ENCODE results near the gene HYAL4.
"Not testable (repeated sequence)": the region's sequence is repeated elsewhere in the genome, so short reads cannot be mapped to it uniquely, and the experiment has no call there.

Gene HYAL4

DNA sequence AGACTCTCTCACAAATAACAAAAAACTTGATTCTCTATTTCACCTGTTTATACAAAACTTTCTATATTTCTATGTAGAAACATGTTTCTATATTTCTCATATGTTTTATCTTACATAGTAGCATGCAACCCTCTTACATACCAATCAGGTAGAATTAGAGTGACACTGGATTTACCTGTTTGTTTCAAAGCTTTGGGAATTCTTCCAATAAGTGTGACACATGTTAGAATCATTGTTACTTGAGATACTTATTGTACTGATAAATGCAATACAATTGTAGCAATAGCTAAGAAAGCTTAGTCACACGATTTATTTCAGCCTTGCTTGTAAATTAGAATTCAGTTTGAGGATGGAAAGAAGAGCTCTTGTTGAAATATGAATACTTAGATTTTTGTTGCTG lies 4.9 kb downstream of the HYAL4 start:
- DNase-seq = no peak

DNA sequence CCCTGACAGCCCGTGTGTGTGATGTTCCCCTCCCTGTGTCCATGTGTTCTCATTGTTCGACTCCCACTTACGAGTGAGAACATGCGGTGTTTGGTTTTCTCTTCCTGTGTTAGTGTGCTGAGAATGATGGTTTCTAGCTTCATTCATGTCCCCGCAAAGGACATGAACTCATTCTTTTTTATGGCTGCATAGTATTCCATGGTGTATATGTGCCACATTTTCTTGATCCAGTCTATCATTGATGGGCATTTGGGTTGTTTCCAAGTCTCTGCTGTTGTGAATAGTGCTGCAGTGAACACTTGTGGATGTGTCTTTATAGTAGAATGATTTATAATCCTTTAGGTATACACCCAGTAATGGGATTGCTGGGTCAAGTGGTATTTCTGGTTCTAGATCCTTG lies 6.4 kb downstream of the HYAL4 start:
- not testable (repeated sequence) for DNase-seq

DNA sequence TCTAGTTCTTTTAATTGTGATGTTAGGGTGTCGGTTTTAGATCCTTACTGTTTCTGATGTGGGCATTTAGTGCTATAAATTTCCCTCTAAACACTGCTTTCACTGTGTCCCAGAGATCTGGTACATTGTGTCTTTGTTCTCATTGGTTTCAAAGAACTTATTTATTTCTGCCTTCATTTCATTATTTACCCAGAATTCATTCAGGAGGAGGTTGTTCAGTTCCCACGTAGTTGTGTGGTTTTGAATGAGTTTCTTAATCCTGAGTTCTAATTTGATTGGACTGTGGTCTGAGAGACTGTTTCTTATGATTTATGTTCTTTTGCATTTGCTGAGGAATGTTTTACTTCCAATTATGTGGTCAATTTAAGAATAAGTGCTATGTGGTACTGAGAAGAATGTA lies 9.3 kb downstream of the HYAL4 start:
- not testable (repeated sequence) for DNase-seq

DNA sequence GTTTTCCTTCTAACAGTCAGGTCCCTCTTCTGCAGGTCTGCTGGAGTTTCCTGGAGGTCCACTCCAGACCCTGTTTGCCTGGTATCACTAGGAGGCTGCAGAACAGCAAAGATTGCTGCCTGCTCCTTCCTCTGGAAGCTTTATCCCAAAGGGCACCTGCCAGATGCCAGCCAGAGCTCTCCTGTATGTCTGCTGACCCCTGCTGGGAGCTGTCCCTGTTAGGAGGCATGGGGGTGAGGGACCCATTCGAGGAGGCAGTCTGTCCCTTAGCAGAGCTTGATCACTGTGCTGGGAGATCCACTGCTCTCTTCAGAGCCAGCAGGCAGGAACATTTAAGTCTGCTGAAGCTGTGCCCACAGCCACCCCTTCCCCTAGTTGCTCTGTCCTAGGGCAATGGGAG lies 11.5 kb downstream of the HYAL4 start:
- not testable (repeated sequence) for DNase-seq

DNA sequence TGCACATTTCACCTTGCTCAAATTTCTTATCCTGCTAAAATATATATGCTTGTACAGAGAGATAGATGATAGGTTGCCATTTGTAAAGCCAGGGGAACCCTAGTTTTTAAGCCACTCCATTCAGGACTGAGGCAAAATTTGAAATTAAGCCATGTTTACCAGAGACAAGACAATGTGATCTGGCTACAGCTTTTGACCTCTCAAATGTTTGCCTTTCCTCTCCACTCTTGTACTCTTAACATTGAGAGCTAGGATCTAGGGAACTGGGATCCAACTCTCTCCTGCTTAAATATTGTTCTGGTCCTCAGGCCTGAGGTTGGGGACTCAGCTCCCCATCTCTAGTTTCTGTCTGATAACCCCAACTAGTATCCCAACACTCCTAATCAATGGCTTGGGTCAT lies 15.9 kb downstream of the HYAL4 start:
- DNase-seq = no peak

DNA sequence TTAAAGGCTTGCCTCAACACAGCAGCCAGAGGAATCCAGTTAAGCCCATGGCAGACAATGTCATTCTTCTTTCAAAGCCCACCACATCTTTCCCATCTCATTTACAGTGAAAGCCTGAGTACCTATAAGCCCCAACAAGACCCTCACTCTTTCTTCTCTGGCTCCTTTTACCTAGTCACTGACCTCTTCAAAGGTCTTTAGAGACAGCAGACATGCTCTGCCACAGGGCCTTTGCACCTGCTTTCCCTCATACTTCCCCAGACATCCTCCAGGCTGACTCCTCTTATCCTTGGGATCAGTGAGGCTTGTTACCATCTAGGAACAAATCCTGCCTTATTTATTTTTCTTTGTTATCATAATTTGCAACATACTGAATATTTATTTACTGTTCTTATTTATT lies 17.8 kb downstream of the HYAL4 start:
- no peak for DNase-seq

DNA sequence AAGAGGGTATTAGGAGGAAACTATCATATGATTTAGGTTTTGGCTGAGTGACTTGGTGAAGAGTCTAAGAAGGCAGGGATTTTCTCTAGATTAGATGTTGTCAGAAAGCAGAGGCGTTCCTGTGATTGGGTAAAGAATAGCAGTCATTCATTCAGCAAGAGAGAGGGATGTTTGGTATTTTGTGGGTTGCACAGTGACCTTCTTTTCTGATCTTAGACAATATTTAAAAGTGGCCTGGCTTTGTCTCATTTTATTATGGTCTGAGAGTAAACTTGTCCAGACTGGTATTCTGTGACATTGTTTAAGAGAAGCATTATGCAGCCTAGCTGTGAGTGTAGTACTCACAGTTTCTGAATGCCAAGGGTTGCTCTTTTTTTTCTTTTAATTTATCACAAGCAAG lies 18.5 kb downstream of the HYAL4 start:
- no peak for DNase-seq

DNA sequence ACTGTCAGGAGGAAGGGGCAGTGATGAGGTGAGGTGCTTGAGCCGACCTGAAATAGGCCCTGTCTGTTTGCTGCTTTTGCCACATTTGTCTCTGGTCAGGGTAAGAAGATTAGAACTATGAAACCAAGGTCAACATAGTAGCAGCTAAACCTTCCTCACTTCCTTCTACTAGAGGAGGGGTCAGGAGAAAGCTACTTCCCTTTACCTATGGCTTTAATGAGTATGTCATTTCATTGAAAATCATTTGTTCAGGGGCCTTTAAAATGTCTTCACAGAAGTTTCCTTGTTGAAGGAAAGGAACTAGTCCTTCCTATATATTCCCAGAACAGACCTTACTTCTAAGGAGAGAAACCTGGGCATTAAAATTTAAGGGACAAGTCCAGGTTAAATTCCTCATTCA lies 19.0 kb downstream of the HYAL4 start:
- no peak for DNase-seq

DNA sequence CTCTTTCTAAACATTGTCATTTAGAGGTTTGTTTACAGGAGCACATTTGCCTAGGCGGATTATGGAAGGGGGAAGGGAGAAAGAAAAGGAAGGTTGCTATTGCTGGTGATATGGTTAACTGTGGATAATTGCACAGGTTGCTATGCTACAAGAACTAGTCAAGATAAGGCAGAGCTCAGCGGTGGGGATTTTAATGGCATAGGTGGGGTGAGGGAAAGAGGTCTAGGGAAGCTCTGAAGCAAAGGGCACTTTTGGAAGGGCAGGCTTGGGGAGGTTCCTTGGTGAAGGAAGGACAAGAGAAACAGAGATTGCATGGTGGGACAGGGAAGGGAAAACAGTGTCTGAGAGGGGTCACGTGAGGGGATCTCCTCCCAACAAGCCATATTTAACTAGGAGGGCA lies 19.5 kb downstream of the HYAL4 start:
- no peak for DNase-seq

DNA sequence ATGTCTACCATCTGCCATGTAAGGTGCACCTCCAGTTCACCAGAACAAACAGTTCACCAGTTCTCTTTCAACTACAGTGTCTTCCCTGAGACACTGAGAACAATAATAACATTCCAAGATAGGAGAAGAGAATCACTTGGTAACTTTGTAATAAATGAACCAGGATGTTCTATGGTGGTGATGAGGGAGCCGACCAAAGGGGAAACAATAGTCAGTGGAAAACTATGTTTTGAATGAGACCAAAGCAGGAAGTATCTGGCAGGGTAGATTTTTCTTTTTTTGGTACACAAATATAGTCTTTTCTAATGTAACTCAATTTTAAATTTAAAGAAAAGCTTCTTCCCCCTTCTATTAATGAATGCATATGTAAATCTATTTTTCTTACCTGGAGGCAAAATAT lies 20.0 kb downstream of the HYAL4 start:
- DNase-seq = no peak

DNA sequence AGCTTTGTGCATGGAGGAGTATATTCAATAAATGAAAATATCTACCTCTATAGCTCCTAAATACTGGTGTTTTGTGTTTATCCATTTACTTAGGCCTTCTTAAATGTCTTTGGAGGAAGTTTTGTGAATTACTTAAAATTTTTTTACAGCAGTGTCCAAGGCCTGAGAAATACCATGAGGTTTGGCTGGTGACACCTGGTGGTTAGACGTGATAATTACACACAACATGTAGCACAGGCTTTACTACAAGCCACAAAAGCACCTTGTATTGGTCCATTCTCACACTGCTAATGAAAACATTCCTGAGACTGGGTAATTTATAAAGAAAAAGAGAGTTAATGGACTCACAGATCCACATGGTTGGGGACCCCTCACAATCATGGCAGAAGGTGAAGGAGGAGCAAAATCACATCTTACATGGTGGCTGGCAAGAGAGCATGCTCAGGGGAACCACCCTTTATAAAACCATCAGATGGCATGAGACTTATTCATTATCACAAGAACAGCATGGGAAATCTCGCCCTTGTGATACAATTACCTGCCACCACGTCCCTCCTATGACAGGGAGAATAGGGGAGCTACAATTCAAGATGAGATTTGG lies 20.6 kb downstream of the HYAL4 start:
- peak; percentile 57 for DNase-seq

DNA sequence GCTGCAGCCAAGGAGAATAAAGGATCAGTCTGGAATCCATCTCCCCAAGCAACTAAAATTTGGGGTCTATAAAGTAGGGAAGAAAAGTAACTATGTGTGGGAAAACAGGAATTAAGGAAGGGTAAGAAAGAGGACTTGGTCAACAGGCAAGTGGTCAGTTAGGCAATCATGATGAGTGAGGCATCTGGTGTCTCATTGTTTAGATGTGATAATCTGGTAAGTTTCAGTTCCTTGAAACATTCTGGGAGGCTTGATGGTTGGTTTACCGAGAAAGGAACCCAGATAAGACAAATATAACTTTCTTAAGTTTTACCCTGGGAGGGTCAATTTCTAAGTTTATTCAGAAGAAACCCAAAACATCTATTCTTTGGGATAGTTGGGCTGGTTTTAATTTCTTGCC lies 22.3 kb downstream of the HYAL4 start:
- DNase-seq = no peak

DNA sequence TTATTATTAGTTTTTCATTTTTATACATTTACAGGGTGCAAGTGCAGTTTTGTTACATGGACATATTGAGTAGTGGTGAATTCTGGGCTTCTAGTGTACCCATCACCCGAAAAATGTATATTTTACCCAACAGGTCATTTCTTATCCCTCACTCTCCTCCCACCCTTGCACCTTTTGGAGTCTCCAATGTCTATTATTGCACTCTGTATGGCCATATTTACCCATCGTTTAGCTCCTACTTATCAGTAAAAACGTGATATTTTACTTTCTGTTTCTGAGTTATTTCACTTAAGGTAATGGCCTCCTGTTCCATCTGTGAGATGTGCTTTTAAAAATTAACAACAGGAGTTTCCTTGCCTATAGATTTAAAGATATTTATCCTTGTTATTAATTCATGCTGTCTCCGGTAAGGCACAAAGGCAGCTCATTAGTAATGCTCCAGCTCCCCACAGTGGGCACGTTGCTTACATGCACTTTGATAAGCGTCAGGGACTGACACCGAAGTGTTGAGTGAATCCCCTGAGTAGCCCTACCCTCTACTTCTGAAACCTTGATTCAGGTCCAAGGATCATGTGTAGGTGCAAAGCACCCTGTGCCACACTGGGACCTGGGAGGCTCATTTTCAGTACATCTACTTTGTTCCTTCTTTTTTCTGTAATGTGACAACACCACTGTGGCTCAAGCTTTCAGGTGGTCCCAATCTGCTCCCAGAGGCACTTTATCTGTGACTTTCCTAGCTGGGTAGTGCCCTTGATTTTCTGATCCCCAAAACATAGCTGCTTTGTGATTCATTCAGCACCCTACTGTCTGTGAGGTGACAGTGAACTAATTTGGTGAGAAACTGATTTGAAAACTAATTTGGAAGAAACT lies 27.3 kb downstream of the HYAL4 start:
- peak; percentile 31 for DNase-seq

DNA sequence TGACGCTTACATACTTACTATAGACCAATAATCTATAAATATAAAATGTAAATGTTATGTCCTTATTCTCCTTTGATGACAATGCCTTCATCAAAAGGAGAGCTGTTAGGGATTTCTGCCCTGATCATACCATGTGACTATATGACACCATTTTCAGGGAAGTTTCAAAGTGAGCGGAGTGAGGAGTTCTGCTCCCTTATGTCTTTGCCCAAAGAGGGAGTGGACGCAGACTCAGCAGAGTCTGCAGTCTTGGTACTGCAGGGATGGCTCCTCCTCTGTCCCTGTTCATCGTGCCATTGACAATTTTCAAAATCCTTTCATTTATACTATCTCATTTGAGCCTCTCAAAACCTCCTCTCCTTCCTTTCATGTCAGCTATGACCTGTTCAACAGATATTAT lies 27.9 kb downstream of the HYAL4 start:
- DNase-seq = no peak

DNA sequence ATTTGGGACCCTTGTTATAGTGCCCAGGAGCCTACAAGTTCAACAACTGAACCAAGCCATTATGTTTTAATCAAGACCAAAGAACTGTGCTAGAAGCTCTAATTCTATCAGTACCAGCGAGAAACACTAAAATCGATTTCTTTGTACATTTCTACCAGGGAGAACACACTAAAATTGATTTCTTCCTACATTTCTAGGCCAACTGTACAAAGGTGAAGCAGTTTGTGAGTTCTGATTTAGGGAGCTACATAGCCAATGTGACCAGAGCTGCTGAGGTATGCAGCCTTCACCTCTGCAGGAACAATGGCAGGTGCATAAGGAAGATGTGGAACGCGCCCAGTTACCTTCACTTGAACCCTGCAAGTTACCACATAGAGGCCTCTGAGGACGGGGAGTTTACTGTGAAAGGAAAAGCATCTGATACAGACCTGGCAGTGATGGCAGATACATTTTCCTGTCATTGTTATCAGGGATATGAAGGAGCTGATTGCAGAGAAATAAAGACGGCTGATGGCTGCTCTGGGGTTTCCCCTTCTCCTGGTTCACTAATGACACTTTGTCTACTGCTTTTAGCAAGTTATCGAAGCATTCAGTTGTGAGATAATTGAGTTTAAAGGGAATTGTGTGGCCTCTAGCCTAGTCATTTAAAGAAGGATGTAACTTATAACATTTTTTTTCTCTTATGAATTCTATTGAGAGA lies 31.7 kb downstream of the HYAL4 start:
- no peak for DNase-seq

DNA sequence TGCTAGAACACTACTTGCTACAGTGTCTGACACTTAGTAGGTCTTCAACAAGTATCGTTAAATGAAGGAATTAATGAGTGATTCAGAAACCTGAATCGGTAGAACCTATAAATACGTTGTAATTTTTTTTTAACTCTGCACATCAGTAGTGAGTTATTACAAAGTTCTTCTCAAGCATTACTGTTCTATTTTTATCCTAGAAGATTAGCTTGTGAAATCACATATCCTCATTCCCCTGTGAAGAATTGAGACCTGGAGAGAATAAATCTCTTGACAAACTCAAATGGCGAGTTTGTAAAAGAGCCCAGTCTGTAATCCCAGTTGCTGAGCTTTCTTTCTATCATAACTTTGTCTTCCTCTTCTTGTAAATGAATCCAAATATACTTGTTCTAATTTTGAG lies 34.7 kb downstream of the HYAL4 start:
- no peak for DNase-seq

DNA sequence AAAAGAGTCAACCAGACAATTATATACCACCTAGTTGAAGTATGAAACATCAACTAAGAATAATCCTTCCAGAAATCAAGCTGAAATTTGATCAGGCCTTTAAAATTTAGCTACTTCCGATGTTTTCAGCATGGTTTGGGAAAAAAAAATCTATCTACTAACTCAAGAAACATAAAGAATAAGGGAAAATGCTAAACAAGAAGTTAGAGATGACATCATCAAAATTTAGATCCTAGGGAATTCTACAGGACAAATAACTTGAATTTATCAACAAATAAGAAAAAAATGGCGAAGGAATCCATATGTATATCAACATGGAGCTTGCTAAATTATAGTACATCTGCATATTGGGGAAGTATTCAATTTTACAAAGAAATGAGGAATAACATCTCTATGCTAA lies 36.3 kb downstream of the HYAL4 start:
- no peak for DNase-seq

DNA sequence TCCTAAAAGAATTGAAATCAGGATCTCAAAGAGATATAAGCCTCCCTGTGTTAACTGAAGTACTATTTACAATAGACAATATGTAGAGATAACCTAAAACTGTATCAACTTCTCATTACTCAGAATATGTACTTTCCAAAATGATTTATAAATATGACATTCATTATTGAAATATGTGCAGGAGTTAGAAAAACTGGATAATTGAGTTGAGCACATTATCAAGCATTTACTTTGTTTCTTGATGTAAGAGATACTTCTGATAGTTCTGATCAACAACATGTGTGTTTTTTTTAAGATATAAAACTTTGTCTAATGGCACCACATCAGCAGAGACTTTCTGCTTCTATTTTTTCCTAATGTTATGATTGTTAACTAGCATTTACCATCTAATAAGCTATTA lies 38.2 kb downstream of the HYAL4 start:
- DNase-seq = no peak

DNA sequence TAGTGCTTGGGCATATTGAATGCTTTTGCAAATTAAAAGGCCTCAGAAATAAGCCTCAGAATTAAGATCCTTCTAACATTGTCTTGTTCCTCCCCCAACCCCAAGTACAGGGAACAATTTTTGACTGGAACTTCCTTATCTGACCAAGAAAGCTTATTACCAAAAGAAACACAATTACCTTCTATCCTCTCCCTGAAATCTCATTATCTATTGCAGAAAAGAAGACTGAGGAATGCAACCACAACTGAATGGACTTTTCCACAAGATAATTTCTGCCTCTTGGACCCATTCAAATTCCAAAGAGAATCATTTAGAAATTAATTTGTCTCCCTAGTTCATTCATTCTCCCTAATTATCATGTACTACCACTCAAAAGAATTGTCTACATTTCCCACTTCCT lies 43.2 kb downstream of the HYAL4 start:
- no peak for DNase-seq

DNA sequence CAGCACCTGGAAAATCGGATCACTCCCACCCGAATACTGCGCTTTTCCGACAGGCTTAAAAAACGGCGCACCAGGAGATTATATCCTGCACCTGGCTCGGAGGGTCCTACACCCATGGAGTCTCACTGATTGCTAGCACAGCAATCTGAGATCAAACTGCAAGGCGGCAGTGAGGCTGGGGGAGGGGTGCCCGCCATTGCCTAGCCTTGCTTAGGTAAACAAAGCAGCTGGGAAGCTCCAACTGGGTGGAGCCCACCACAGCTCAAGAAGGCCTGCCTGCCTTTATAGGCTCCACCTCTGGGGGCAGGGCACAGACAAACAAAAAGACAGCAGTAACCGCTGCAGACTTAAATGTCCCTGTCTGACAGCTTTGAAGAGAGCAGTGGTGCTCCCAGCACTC lies 49.8 kb downstream of the HYAL4 start:
- DNase-seq = not testable (repeated sequence)

DNA sequence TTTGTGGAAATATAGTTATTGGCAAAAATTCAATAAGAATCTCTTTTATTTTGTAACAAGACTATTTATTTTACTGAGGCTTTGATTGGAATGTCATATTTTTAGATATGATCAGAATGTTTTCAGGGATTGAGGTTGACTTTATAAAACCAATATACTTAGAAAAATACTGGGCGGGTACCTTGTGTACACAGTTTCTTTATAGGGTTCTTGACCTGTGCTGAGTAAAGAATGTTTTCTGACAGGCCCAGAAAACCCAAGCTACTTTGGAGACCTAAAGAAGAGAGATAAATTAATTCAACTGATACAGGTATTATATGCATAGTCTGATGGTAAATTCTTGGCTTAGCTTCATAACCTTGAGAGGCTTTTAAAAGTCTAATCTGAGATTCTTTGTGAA lies 56.1 kb downstream of the HYAL4 start:
- DNase-seq = no peak

DNA sequence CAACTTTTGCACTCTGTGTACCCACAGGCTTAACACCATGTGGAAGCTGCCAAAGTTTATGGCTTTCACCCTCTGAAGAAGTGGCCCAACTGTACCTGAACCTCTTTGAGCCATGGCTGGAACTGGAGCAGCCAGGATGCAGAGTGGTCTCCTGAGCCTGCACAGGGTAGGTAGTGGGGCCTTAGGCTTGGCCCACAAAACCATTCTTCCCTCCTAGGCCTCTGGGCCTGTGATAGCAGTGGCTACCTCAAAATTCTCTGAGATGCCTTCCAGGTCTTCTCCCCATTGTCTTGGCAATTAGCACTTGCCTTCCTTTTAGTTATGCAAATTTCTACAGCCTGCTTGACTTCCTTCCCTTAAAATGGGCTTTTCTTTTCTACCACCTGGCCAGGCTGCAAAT lies 60.7 kb downstream of the HYAL4 start:
- DNase-seq = no peak

DNA sequence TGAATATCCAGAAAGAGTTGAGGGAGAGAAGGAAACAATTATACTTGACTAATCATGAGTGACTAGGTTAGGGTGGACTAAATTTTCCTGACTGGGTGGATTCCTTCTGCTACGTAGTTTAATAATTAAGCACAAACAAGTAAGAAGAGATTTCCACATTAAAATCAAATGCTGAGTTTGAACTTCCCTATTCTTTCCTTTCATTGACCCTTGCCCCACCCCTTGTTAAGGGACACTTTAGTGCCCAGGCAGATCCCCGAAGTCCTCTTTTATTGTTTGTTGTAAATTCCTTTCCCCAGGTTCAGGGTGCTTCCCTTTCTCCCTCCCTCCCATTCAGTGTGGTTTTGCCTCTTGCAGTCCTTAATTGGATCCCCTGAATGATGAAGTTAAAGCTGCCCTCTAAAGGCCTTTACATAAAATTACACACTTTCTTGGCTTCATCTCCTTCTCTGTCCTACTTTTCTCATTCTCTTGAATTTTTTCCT lies 71.3 kb downstream of the HYAL4 start:
- no peak for DNase-seq

DNA sequence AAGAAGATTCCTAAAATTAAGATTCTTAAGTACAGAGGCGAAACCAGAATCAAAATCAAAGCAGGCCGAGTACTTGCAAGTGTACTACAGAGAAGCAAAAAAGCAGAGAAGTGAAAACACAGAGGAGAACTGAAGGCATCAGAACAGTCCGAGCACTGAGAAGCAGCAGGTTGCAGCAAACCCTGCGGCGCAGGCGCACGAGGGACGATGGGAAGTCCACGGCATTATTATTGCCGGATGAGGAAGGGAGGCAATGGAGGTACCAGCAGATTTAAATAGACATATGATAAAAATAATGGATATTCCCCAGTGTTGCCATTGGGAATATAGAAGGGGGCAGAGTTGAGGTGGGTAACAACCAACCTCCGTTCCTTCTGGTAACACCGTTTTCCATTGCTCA lies 72.9 kb downstream of the HYAL4 start:
- DNase-seq = no peak
